HEK293 (cell line): ENCODE data around the gene TMIE.

Experiments used
- CTCF ChIA-PET: fragments of 350-600 bp; formaldehyde crosslinking; extraction: SDS; loops from one replicate; lab custom pipeline; 2021; ENCODE audit warnings: antibody characterized with exemption; lab: Yijun Ruan, JAX
- POLR2A ChIA-PET: fragments of 300-600 bp; formaldehyde crosslinking; extraction: SDS; loops from one replicate; lab custom pipeline; 2020; ENCODE audit warnings: antibody characterized with exemption, inconsistent platforms; lab: Yijun Ruan, JAX
- H3K27ac ChIP-seq: fragments of 200-500 bp; sonication (Bioruptor generic); 2 replicates; pipeline ENCODE4 v1.5.1; 2014; ENCODE audit warnings: low read depth, low read length, control low read depth, inconsistent platforms; ENCODE audit errors: extremely low read depth
- H3K36me3 ChIP-seq, 2 experiments: fragments of 200-500 bp in 1 of 2; sonication (Bioruptor generic) in 1 of 2; 1 replicate in 1 of 2; 2 replicates in 1 of 2; pipeline ENCODE4 v1.5.1; 2014 to 2017; ENCODE audit warnings: inconsistent platforms in 2 of 2, low read length in 2 of 2; ENCODE audit not compliant: control insufficient read depth in 2 of 2, insufficient read depth in 1 of 2
- H3K4me1 ChIP-seq: fragments of 200-500 bp; sonication (Bioruptor generic); 2 replicates; pipeline ENCODE4 v1.5.1; 2014; ENCODE audit warnings: mild to moderate bottlenecking, low read length, inconsistent platforms; ENCODE audit not compliant: control insufficient read depth, insufficient read depth
- H3K4me3 ChIP-seq: 2 replicates; pipeline ENCODE4 v1.5.1; 2011; ENCODE audit warnings: low read depth, mild to moderate bottlenecking, control low read depth, low read length, moderate library complexity
- H3K9me3 ChIP-seq: fragments of 200-500 bp; sonication (Bioruptor generic); 2 replicates; pipeline ENCODE4 v1.5.1; 2014; ENCODE audit warnings: low read depth, low read length, inconsistent platforms; ENCODE audit not compliant: control insufficient read depth, insufficient read depth
- GLIS1 ChIP-seq: fragments of 450-650 bp; formaldehyde crosslinking; IDR thresholded peaks from 2 replicates; pipeline ENCODE4 v1.5.1; 2016; ENCODE audit warnings: missing biosample characterization, missing genetic modification characterization
- OSR2 ChIP-seq: fragments of 450-650 bp; formaldehyde crosslinking; IDR thresholded peaks from 2 replicates; pipeline ENCODE4 v1.5.1; 2016; ENCODE audit warnings: missing biosample characterization, missing genetic modification characterization
- ZIC2 ChIP-seq: fragments of 450-650 bp; formaldehyde crosslinking; IDR thresholded peaks from 2 replicates; pipeline ENCODE4 v1.5.1; 2016; ENCODE audit warnings: missing biosample characterization, missing genetic modification characterization
- ZNF138 ChIP-seq: fragments of 450-650 bp; formaldehyde crosslinking; IDR thresholded peaks from 2 replicates; pipeline ENCODE4 v1.5.1; 2016; ENCODE audit warnings: missing biosample characterization, missing genetic modification characterization, borderline replicate concordance
- ZNF16 ChIP-seq: fragments of 450-650 bp; formaldehyde crosslinking; IDR thresholded peaks from 2 replicates; pipeline ENCODE4 v1.5.1; 2016; ENCODE audit warnings: low read depth, missing biosample characterization, missing genetic modification characterization
- ZNF341 ChIP-seq: fragments of 450-650 bp; formaldehyde crosslinking; IDR thresholded peaks from 2 replicates; pipeline ENCODE4; 2016; ENCODE audit warnings: low read depth, missing biosample characterization, missing genetic modification characterization
- ZNF548 ChIP-seq: fragments of 450-650 bp; formaldehyde crosslinking; IDR thresholded peaks from 2 replicates; pipeline ENCODE4 v1.5.1; 2016; ENCODE audit warnings: missing biosample characterization, missing genetic modification characterization
- ZNF610 ChIP-seq: fragments of 450-650 bp; formaldehyde crosslinking; IDR thresholded peaks from 2 replicates; pipeline ENCODE4 v1.5.1; 2016; ENCODE audit warnings: missing biosample characterization, missing genetic modification characterization, borderline replicate concordance
- ZNF626 ChIP-seq: fragments of 450-650 bp; sonication (Bioruptor Pico); formaldehyde crosslinking; IDR thresholded peaks from 2 replicates; pipeline ENCODE4 v1.5.1; 2018; ENCODE audit warnings: missing biosample characterization, missing genetic modification characterization, inconsistent platforms
- ZNF677 ChIP-seq: fragments of 450-650 bp; IDR thresholded peaks from 2 replicates; pipeline ENCODE4 v1.5.0; 2018; ENCODE audit warnings: missing biosample characterization, mild to moderate bottlenecking, missing genetic modification characterization, moderate library complexity
- ZNF701 ChIP-seq: fragments of 450-650 bp; formaldehyde crosslinking; IDR thresholded peaks from 2 replicates; pipeline ENCODE4 v1.5.1; 2016; ENCODE audit warnings: missing biosample characterization, missing genetic modification characterization
- ZNF747 ChIP-seq: fragments of 450-650 bp; formaldehyde crosslinking; IDR thresholded peaks from 2 replicates; pipeline ENCODE4 v1.5.1; 2016; ENCODE audit warnings: missing biosample characterization, missing genetic modification characterization
- ZNF792 ChIP-seq: fragments of 450-650 bp; formaldehyde crosslinking; IDR thresholded peaks from 2 replicates; pipeline ENCODE4 v1.5.1; 2016; ENCODE audit warnings: missing biosample characterization, missing genetic modification characterization
- ZSCAN30 ChIP-seq: fragments of 450-650 bp; IDR thresholded peaks from 2 replicates; pipeline ENCODE4 v1.5.1; 2018; ENCODE audit warnings: missing biosample characterization, mild to moderate bottlenecking, missing genetic modification characterization, moderate library complexity
- TF ChIP-seq, protein P1 (sequence below): fragments of 450-650 bp; formaldehyde crosslinking; IDR thresholded peaks from 2 replicates; pipeline ENCODE4 v1.5.1; 2016; ENCODE audit warnings: missing biosample characterization, missing genetic modification characterization, low read depth
- TF ChIP-seq, protein P2 (sequence below): fragments of 450-650 bp; formaldehyde crosslinking; IDR thresholded peaks from 2 replicates; pipeline ENCODE4 v1.5.1; 2016; ENCODE audit warnings: missing biosample characterization, missing genetic modification characterization
- TF ChIP-seq, protein P3 (sequence below): fragments of 450-650 bp; formaldehyde crosslinking; IDR thresholded peaks from 2 replicates; pipeline ENCODE4 v1.5.1; 2016; ENCODE audit warnings: missing biosample characterization, missing genetic modification characterization
- TF ChIP-seq, protein P4 (sequence below): fragments of 450-650 bp; formaldehyde crosslinking; optimal IDR thresholded peaks from 2 replicates; pipeline ENCODE3; 2016; ENCODE audit warnings: missing biosample characterization, mild to moderate bottlenecking, missing genetic modification characterization

TMIE gene

DNA sequence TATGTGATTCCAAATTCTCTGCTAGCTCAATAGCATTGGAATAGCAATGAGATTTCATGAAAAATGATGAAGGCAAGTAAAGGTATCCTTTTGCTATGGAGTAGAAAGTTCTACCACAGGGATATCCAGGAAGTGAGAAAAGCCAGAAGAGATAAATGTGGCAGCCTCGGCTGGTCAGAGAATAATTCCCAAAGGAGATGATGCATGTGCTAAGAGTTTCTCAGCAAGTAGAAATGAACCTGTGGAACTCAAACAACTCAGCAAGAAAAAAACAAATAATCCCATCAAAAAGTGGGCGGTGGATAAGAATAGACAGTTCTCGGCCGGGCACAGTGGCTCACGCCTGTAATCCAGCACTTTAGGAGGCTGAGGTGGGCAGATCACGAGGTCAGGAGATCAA is 45.9 kb upstream of the TMIE start (continued):
- TF ChIP-seq, protein P1, sequence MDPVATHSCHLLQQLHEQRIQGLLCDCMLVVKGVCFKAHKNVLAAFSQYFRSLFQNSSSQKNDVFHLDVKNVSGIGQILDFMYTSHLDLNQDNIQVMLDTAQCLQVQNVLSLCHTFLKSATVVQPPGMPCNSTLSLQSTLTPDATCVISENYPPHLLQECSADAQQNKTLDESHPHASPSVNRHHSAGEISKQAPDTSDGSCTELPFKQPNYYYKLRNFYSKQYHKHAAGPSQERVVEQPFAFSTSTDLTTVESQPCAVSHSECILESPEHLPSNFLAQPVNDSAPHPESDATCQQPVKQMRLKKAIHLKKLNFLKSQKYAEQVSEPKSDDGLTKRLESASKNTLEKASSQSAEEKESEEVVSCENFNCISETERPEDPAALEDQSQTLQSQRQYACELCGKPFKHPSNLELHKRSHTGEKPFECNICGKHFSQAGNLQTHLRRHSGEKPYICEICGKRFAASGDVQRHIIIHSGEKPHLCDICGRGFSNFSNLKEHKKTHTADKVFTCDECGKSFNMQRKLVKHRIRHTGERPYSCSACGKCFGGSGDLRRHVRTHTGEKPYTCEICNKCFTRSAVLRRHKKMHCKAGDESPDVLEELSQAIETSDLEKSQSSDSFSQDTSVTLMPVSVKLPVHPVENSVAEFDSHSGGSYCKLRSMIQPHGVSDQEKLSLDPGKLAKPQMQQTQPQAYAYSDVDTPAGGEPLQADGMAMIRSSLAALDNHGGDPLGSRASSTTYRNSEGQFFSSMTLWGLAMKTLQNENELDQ: no peak

DNA sequence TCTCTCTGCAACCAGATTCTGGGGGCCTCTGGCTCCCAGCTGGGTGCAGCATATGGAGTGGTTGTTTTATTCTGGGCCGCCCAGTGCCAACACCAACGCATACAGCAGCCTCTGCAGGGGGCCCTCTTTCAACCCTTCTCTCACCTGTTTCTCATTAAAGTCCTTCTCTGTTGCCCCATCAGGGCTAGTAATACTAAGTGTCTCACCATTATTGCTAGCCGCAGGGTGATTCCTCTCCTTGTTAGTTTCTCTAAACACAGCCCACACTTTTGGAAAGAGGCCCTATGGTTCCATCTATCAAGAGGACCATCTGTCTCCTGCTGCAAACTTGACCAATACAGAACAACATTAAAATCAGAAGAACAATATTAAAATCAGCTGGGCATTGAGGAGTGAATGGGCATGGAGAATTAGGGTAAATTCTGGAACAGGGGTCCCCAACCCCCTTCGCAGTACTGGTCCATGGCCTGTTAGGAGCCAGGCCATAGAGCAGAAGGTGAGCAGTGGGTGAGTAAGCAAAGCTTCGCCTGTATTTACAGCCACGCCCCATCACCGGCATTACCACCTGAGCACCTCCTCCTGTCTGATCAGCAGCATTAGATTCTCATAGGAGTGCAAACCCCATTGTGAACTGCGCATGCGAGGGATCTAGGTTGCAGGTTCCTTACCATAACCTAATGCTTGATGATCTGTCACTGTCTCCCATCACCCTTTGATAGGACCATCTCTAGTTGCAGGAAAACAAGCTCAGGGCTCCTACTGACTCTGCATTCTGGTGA is 44.2 kb upstream of the TMIE start:
- TF ChIP-seq ZNF701 (tag by site-specific recombination): no peak
- no peak for TF ChIP-seq ZNF548 (tag by site-specific recombination)
- TF ChIP-seq GLIS1 (tag by site-specific recombination): peak; percentile 75
- no peak for TF ChIP-seq ZNF610 (tag by site-specific recombination)
- no peak for TF ChIP-seq ZNF16
- TF ChIP-seq ZIC2 (tag by site-specific recombination): peak; percentile 61
- TF ChIP-seq, protein P2, sequence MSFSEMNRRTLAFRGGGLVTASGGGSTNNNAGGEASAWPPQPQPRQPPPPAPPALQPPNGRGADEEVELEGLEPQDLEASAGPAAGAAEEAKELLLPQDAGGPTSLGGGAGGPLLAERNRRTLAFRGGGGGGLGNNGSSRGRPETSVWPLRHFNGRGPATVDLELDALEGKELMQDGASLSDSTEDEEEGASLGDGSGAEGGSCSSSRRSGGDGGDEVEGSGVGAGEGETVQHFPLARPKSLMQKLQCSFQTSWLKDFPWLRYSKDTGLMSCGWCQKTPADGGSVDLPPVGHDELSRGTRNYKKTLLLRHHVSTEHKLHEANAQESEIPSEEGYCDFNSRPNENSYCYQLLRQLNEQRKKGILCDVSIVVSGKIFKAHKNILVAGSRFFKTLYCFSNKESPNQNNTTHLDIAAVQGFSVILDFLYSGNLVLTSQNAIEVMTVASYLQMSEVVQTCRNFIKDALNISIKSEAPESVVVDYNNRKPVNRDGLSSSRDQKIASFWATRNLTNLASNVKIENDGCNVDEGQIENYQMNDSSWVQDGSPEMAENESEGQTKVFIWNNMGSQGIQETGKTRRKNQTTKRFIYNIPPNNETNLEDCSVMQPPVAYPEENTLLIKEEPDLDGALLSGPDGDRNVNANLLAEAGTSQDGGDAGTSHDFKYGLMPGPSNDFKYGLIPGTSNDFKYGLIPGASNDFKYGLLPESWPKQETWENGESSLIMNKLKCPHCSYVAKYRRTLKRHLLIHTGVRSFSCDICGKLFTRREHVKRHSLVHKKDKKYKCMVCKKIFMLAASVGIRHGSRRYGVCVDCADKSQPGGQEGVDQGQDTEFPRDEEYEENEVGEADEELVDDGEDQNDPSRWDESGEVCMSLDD (tag by site-specific recombination): no peak
- TF ChIP-seq ZNF747 (tag by site-specific recombination): no peak
- no peaks in the 10 kb centered on the region for H3K36me3 ChIP-seq
- ChIA-PET POLR2A (no interaction called here), CTCF (no interaction called here)
- no peak overlapping the region for H3K27ac ChIP-seq
- H3K4me1 ChIP-seq: no peaks in the 10 kb centered on the region
- H3K9me3 ChIP-seq: no peaks in the 10 kb centered on the region
- H3K4me3 ChIP-seq: no peak overlapping the region

DNA sequence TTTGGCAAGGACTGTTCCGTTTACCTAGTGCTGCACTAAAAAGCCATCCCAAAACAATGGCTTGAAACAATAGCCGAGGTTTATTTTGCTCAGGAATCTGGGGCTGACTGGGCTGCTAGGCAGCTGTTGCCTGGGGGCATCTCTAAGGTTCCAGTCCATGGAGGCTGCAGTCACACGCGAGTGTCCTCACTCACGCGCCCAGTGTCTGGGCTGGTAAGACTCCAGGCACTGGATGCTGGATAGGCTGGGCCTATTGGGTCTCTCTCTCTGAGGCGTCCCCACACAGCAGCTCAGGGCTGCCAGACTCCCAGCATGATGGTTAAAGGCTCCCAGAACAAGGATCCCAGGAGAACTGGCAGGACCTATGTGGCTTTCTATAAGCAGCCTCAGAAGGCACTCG is 41.9 kb upstream of the TMIE start:
- H3K9me3 ChIP-seq: no peaks in the 10 kb centered on the region
- H3K4me1 ChIP-seq: no peaks in the 10 kb centered on the region; the same call in 1 of the 2 replicates
- H3K36me3 ChIP-seq: no peaks in the 10 kb centered on the region
- no peak overlapping the region for H3K4me3 ChIP-seq
- TF ChIP-seq ZSCAN30 (0 out of 2 replicates have a peak, but pooled peaks have one; percentile 15), ZNF626 (tag by site-specific recombination) (no peak)
- TF ChIP-seq, all 188 proteins: peak for 1
- no peak overlapping the region for H3K27ac ChIP-seq
- ChIA-PET CTCF (interaction anchor here (0.9 kb wide), 1 partner anchor 171 kb away, joined by 3 read pairs; no protein-coding TSS in a partner anchor), POLR2A (no interaction called here)

DNA sequence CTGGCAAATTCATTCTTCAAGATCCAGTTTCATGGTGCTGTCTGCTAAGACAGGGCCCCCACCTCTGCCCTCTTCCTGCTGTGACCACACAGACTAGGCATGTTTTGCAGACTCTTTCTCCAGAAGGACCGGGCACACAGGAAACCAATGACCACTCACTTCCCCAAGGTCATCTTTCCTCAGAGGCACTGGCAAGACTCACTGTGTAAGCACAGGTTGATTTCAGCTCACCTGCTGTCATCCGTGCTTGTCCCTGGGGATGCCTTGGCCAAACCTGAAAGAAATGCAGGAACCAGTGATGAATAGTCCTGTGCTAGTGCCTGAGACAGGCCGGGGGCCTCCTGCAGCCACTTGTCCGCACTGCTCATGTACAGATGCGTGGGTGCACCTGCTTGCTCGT is 41.2 kb upstream of the TMIE start:
- Histone ChIP-seq H3K4me3 (no peak overlapping the region), H3K9me3 (no peaks in the 10 kb centered on the region), H3K27ac (no peak overlapping the region), H3K4me1 (no peaks in the 10 kb centered on the region; the same call in 1 of the 2 replicates), H3K36me3 (no peaks in the 10 kb centered on the region)
- CTCF ChIA-PET: interaction anchor here (0.9 kb wide), 1 partner anchor 172 kb away, joined by 3 read pairs; no protein-coding TSS in a partner anchor
- POLR2A ChIA-PET: no interaction called here
- TF ChIP-seq, protein P3, sequence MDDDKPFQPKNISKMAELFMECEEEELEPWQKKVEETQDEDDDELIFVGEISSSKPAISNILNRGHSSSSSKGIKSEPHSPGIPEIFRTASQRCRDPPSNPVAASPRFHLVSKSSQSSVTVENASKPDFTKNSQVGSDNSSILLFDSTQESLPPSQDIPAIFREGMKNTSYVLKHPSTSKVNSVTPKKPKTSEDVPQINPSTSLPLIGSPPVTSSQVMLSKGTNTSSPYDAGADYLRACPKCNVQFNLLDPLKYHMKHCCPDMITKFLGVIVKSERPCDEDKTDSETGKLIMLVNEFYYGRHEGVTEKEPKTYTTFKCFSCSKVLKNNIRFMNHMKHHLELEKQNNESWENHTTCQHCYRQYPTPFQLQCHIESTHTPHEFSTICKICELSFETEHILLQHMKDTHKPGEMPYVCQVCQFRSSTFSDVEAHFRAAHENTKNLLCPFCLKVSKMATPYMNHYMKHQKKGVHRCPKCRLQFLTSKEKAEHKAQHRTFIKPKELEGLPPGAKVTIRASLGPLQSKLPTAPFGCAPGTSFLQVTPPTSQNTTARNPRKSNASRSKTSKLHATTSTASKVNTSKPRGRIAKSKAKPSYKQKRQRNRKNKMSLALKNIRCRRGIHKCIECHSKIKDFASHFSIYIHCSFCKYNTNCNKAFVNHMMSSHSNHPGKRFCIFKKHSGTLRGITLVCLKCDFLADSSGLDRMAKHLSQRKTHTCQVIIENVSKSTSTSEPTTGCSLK: no peak
- TF ChIP-seq, protein P4, sequence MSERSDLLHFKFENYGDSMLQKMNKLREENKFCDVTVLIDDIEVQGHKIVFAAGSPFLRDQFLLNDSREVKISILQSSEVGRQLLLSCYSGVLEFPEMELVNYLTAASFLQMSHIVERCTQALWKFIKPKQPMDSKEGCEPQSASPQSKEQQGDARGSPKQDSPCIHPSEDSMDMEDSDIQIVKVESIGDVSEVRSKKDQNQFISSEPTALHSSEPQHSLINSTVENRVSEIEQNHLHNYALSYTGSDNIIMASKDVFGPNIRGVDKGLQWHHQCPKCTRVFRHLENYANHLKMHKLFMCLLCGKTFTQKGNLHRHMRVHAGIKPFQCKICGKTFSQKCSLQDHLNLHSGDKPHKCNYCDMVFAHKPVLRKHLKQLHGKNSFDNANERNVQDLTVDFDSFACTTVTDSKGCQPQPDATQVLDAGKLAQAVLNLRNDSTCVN (tag by site-specific recombination): no peak
- TF ChIP-seq ZNF341 (tag by site-specific recombination) (no peak), OSR2 (no peak), ZNF677 (tag by site-specific recombination) (no peak), ZNF792 (tag by site-specific recombination) (no peak), ZIC2 (tag by site-specific recombination) (peak; percentile 38), ZNF138 (no peak)
